Measurements from ENCODE around the gene MAN1A2.

- TF ChIP-seq EZH2phosphoT487 (IDR thresholded peaks at IDR 0.05; ENCODE audit: insufficient read depth, low read depth) (no peak), EZH2 (IDR thresholded peaks at IDR 0.05; ENCODE audit: insufficient read depth, poor library complexity, severe bottlenecking) (no peak)
These were observed 206.3 kb downstream of the MAN1A2 start for GRCh38 chr1:117573386-117574023.
